Calu3 (cell line): ENCODE measurements around the gene SLC44A1. TPM values are rescaled to one million over a fixed set of nuclear protein-coding genes. Genes with fewer than 3 reads are reported as not detected.

Experiments
- BruUV-seq: library from RNA; stranded (reverse); fragments of 400-500 nt; replicated peaks from 2 replicates; lab custom pipeline; 2021; lab: Mats Ljungman, UMichigan
- CTCF ChIA-PET: fragments of 300-600 bp; sonication (Branson Sonifier 250); formaldehyde crosslinking; loops from one replicate; lab custom pipeline; 2022; ENCODE audit warnings: antibody characterized with exemption; lab: Charles Lee
- DNase-seq: peaks from one replicate; pipeline ENCODE4 v3.0.0; 2022
- H3K27ac Mint-ChIP-seq: one replicate; pipeline ENCODE4 v1.8.0; 2022; ENCODE audit warnings: mixed read lengths; ENCODE audit not compliant: unreplicated experiment
- H3K27me3 Mint-ChIP-seq: one replicate; pipeline ENCODE4 v1.8.0; 2022; ENCODE audit warnings: mixed read lengths; ENCODE audit not compliant: unreplicated experiment
- H3K36me3 Mint-ChIP-seq: one replicate; pipeline ENCODE4 v1.8.0; 2022; ENCODE audit warnings: mild to moderate bottlenecking, moderate library complexity, mixed read lengths; ENCODE audit not compliant: insufficient read depth, unreplicated experiment
- H3K4me1 Mint-ChIP-seq: one replicate; pipeline ENCODE4 v1.8.0; 2022; ENCODE audit warnings: mild to moderate bottlenecking, low read depth, mixed read lengths; ENCODE audit not compliant: unreplicated experiment
- H3K4me3 Mint-ChIP-seq: one replicate; pipeline ENCODE4 v1.8.0; 2022; ENCODE audit warnings: mild to moderate bottlenecking, low read depth, moderate library complexity, mixed read lengths; ENCODE audit not compliant: unreplicated experiment
- H3K9me3 Mint-ChIP-seq: one replicate; pipeline ENCODE4 v1.8.0; 2022; ENCODE audit warnings: low read depth, mixed read lengths; ENCODE audit not compliant: unreplicated experiment
- intact Hi-C: fragments of 100-400 bp; cut with micrococcal nuclease; formaldehyde crosslinking; loops from one replicate; pipeline ENCODE4 v1.10.0; 2022; ENCODE audit not compliant: unreplicated experiment
- total RNA-seq: library from RNA; stranded (reverse); gene quantifications from 2 replicates; pipeline ENCODE4 v1.2.3, GENCODE V29; 2022
- TF ChIP-seq, protein P1 (sequence below): fragments of 200-600 bp; IDR thresholded peaks from one replicate; pipeline ENCODE4 v1.8.0; 2022; ENCODE audit warnings: antibody characterized with exemption; ENCODE audit not compliant: unreplicated experiment

The SLC44A1 gene
- total RNA-seq, 1 experiment from 2014 or later, result 41.2 TPM

DNA sequence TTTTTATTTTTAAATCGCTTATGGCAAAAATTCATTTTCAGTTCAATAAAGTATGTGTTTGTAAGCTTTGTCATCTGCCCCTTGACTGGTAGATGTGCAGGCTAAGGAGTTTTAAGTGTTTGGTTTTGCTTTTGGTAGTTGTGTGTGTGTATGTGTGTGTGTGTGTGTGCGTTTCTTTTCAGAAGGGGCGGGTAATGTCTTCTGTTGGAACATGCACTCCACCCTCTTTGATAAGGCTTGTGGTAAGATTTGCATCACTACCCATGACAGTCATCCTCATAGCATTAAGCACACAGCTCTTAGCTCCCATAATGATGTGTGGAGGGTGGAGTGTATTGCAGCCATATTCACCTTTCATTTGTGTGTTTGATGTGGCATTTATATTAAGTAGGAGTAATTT is 111.3 kb downstream of the SLC44A1 start:
- intact Hi-C loops, result no loop called here
- no TSS peak for BruUV-seq
- CTCF ChIA-PET, result no interaction called here
- TF ChIP-seq, protein P1, sequence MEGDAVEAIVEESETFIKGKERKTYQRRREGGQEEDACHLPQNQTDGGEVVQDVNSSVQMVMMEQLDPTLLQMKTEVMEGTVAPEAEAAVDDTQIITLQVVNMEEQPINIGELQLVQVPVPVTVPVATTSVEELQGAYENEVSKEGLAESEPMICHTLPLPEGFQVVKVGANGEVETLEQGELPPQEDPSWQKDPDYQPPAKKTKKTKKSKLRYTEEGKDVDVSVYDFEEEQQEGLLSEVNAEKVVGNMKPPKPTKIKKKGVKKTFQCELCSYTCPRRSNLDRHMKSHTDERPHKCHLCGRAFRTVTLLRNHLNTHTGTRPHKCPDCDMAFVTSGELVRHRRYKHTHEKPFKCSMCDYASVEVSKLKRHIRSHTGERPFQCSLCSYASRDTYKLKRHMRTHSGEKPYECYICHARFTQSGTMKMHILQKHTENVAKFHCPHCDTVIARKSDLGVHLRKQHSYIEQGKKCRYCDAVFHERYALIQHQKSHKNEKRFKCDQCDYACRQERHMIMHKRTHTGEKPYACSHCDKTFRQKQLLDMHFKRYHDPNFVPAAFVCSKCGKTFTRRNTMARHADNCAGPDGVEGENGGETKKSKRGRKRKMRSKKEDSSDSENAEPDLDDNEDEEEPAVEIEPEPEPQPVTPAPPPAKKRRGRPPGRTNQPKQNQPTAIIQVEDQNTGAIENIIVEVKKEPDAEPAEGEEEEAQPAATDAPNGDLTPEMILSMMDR, result no peak
- no peaks in the 10 kb centered on the region for H3K36me3 Mint-ChIP-seq
- no peaks in the 10 kb centered on the region for H3K27me3 Mint-ChIP-seq
- H3K4me3 Mint-ChIP-seq, result no peak overlapping the region
- DNase-seq, result no peak
- H3K4me1 Mint-ChIP-seq, result no peaks in the 10 kb centered on the region
- H3K27ac Mint-ChIP-seq, result no peak overlapping the region
- H3K9me3 Mint-ChIP-seq, result no peaks in the 10 kb centered on the region

DNA sequence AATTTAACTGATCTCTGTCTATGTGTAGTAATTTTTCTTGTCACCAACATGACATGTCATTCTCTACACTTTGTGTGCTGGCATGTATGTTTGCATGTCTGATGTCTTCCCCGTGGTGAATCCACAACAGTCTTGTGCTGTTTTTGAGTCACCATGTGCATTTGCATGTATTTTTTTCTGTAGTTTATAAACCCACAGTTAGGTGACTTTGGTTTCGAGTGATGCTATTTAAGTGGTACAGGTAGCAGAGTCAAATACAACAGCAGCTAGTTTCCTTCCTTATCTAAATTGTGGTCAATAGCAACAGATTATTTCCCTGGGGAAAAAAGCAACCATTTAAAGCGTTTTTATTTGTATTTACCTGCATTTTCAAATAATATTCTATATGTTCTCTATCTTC is 113.5 kb downstream of the SLC44A1 start:
- no peak for DNase-seq
- intact Hi-C loops, result no loop called here
- no peaks in the 10 kb centered on the region for H3K9me3 Mint-ChIP-seq
- H3K27me3 Mint-ChIP-seq, result no peaks in the 10 kb centered on the region
- no peaks in the 10 kb centered on the region for H3K36me3 Mint-ChIP-seq
- H3K4me3 Mint-ChIP-seq, result no peak overlapping the region
- TF ChIP-seq, protein P1, result no peak
- CTCF ChIA-PET, result no interaction called here
- no peaks in the 10 kb centered on the region for H3K4me1 Mint-ChIP-seq
- H3K27ac Mint-ChIP-seq, result no peak overlapping the region
- BruUV-seq, result no TSS peak

DNA sequence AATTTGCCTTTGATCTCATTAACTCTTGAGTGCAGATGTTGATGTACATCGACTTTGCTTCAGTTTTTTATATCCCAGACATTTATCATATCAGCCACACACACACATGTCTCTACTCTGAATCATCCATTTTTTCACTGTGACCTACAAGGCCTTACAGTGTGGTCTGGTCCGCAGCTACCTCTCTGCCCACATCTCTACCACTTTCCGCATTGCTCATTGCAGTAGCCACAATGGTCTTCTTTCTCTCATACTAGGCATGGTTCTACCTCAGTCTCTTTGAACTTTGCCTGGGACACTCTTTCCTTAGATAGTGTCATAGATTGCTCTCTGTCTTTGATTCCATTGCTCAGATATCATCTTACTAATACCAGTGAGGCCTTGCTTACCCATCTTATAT is 115.4 kb downstream of the SLC44A1 start:
- no peaks in the 10 kb centered on the region for H3K9me3 Mint-ChIP-seq
- no TSS peak for BruUV-seq
- DNase-seq, result no peak
- no peaks in the 10 kb centered on the region for H3K36me3 Mint-ChIP-seq
- H3K4me1 Mint-ChIP-seq, result no peaks in the 10 kb centered on the region
- no peak overlapping the region for H3K4me3 Mint-ChIP-seq
- no peaks in the 10 kb centered on the region for H3K27me3 Mint-ChIP-seq
- TF ChIP-seq, protein P1, result no peak
- intact Hi-C loops, result no loop called here
- no peak overlapping the region for H3K27ac Mint-ChIP-seq
- CTCF ChIA-PET, result interaction anchor here (1.7 kb wide), 1 partner anchor 115 kb away, joined by 6 read pairs; the partner anchor contains the start of gene SLC44A1

DNA sequence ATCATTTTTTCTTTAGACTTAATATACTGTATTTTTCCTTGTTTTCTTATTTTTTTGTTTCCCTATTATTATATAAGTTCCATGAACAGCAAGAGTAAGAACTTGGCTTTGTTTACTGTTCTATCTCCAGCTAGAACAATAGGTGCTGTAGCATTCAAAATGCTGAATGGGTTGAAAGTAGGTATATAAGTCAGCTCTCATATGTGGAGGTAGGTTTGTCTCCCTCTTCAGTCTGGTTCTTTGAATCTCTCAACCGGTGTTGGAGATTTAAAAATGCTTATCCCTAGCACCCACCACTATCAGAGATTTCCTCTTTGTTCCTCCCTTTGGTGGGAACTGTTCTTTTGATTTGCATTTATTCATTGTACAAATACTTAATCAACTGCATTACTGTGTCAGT is 115.9 kb downstream of the SLC44A1 start:
- Mint-ChIP-seq H3K27me3 (no peaks in the 10 kb centered on the region), H3K4me1 (no peaks in the 10 kb centered on the region), H3K9me3 (no peaks in the 10 kb centered on the region), H3K4me3 (no peak overlapping the region), H3K36me3 (no peaks in the 10 kb centered on the region), H3K27ac (no peak overlapping the region)
- intact Hi-C loops, result no loop called here
- no TSS peak for BruUV-seq
- DNase-seq, result no peak
- CTCF ChIA-PET, result interaction anchor here (1.7 kb wide), 1 partner anchor 115 kb away, joined by 6 read pairs; the partner anchor contains the start of gene SLC44A1
- TF ChIP-seq, protein P1, result no peak
